DMS 273 treated with DMSO at 0.1 percent for 48 hours (cell line): ENCODE data around the gene RND2.

Experiments
- DNase-seq: peaks from one replicate; lab custom pipeline; 2025; lab: John Stamatoyannopoulos, UW

RND2 gene

DNA sequence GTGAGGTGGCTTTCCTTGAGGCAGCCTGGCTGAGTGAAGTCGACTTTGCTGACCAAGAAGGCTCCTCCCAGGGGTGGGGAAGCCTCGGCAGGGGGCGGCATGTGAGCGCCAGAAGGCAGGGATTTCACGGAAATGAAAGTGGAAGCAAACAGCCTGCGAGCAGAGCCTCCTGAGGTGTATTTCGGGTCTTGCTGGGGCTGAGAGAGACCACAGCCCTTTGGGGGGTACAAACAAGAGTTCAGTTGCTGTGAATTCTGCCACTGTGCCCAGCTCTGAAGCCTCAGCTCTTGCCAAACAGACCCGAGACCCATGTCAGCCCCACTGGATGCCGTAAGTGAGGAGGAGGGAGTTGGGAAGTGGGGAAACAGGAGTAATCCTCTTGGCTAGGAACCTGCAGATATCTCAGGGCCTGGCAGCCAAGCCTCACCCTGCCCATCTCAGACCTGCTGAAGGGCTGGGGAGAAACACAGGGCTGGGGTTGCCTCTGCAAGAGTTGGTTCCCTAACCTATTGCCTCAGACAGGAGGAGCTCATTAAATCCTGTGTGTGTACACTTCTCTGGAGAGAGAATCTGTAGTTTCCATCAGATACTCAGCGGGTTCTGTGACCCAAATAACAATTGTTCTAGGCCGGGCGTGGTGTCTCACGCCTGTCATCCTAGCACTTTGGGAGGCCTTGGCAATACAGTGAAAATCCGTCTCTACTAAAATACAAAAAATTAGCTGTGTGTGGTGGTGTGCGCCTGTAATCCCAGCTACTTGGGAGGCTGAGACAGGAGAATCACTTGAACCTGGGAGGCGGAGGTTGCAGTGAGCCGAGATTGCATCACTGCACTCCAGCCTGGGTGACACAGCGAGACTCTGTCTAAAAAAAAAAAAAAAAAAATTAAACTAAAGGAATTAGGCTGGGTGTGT is 18.1 kb upstream of the RND2 start, which contains the start of gene IFI35:
TSS of gene IFI35 (plus strand) at position 146 of the 913 bp plus-strand sequence. CDS start at position 310, 164 bp downstream.
- peak; percentile 71 for DNase-seq

DNA sequence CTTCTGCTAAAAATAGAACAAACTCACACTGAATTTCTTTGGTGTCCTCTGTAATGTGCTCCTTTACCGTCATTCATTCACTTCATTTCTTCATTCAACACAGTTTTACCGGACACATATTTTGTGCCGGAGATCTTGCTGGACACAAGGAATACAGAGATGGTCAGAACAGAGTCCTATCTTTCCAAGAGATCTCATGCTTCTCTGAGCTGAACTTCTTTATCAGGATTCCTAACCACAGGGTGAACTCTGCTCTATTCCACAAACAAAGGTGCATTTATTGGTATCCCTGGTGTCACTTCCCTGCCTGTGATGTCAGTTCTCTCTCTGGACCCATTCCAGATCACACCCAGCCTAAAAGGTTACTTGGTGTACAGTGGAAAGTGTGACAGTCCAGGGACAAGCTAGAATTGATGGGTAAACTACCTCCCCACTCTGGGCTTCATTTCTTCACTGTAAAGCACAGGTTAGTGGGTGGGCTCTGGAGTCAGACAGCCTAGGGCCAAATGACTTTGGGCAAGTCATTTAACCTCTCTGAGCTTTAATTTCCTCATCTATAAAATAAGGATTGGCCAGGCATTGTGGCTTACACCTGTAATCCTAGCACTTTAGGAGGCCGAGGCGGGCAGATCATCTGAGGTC is 14.2 kb upstream of the RND2 start:
- DNase-seq: no peak

DNA sequence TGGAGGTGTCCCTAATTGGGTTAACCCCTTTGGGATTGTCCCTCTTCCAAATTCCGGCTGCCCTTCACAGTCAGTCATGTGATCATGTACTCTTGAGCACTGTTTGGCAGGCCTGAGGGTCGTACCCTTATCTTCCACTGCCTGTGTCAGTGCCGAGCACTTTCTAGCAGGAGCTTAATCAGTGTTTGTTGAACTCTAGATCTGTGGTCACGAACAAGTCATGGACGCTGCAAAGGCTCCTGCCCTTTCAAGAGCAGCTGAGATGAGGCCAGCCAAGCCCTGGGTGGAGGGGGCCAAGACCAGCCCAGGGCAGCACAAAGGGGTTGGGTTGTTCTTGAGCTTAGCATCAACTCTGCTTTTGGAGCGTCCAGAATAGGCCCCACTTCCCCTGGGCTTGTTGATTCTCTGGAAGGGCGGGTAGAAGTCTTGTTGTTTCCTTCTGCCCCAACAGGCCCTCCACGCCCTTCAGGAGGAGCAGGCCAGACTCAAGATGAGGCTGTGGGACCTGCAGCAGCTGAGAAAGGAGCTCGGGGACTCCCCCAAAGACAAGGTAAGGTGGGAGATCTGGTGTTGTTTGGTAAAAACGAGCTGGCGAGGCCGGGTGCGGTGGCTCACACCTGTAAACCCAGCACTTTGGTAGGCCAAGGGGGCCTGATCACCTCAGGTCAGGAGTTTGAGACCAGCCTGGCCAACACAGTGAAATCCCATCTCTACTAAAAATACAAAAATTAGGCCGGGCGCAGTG is 13.1 kb upstream of the RND2 start:
- DNase-seq: no peak

DNA sequence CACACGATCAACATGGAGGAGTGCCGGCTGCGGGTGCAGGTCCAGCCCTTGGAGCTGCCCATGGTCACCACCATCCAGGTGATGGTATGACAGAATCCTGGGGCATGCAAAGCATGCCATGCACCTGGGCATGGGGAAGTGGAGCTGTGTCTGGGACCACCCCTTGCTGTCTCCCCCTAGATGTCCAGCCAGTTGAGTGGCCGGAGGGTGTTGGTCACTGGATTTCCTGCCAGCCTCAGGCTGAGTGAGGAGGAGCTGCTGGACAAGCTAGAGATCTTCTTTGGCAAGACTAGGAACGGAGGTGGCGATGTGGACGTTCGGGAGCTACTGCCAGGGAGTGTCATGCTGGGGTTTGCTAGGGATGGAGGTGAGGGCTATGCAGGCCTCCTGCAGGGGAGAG is 11.7 kb upstream of the RND2 start:
- DNase-seq: no peak

DNA sequence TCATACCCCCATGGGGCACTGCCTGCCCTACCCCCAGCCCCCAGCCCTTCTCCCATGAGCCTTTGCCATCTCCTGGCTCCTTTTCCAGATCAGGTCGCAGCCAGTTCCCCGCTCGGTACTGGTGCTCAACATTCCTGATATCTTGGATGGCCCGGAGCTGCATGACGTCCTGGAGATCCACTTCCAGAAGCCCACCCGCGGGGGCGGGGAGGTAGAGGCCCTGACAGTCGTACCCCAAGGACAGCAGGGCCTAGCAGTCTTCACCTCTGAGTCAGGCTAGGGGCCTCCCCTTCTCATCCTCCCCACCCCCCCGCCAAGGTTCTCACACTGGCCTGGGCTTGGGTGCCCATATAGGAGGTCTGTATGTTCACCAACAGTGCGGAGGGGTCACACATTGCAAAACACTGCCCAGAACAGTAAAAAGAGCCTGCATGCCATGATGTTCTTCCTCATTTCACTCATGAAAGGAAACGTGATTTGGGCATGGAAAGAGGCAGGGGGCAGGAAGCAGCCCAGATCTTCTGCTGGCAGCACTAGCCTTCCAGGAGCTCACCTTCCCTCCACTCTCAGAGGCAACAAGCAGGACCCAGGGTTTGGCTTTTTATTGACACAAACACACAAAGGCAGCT is 10.9 kb upstream of the RND2 start:
- no peak for DNase-seq

DNA sequence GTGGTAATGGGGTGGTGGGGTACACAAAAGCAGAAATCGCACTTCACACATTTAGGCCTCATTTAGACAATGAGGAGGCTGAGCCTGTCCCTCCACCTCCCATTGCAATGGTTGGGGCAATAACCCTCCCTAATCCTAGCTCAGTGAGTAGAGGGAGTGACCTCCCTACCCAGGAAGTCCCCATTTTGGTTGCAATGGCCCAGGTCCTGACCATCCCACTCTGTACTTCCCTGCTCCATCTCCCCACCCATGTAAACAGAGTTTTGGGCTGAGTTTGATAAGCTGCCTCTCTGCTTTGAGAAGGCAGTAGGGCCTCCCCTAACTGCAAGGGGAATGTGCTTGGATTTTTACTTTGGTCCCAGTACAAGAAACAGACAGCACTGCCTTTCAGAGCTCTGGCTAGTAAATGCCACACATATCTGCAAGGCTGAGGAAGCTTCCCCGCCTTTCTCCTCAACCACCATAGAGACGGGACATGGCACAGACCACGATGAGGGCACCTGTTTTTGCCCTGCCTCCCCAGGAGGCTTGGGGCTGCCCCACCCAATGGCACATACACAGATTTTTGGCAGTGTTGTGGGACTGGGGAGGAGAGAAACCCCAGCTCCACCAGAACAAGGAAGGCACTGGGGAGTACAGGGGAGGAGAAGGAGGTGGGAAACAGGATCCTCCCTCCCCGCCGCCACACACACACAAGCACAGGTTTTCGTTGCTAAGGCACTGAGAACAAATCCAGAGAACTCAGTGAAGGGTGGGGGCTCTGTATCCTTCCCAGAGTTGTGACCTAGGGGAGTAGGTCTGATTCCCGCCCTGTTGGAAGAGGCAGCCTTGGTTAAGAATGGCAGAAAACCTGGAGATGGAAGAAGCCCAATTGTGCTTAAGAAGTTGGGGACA is 10.1 kb upstream of the RND2 start:
- DNase-seq: no peak

DNA sequence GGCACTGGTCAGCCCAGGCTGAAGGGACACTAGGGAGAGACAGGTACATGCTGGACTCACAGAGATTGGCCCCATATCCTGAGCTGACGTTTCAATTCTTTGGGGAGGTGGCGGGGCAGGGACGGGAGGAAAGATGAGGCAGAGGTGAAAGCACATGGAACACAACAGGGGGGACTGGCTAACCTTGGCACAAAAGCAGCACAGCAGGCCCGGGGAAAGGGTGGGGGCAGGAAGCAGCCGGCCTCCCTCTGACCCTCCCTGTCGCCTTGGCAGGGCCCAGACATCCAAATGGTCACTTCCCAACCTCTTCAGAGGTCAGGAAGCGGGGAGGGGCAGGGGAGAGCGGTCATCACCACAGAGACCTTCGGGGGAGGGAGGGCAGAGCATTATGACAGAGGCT is 9.5 kb upstream of the RND2 start:
- DNase-seq: no peak

DNA sequence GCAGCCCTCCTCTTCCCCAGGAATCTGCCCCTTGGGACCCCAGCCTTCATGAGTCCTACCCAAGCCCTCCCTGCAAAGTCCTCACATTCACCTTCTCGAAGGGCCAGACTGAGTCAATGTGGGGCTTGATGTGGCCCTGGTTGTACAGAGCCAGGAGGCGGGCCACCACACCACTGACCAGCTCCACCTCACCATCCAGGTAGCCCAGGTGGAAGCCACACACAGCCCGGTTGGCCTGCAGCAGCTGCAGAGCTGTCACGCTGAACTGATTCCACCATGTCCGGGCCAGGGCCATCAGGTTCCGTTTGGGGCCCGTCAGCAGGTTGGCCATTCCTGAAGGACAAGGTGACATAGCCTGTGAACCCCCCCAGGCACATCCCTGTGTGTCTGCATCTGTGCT is 8.8 kb upstream of the RND2 start:
- DNase-seq: no peak

DNA sequence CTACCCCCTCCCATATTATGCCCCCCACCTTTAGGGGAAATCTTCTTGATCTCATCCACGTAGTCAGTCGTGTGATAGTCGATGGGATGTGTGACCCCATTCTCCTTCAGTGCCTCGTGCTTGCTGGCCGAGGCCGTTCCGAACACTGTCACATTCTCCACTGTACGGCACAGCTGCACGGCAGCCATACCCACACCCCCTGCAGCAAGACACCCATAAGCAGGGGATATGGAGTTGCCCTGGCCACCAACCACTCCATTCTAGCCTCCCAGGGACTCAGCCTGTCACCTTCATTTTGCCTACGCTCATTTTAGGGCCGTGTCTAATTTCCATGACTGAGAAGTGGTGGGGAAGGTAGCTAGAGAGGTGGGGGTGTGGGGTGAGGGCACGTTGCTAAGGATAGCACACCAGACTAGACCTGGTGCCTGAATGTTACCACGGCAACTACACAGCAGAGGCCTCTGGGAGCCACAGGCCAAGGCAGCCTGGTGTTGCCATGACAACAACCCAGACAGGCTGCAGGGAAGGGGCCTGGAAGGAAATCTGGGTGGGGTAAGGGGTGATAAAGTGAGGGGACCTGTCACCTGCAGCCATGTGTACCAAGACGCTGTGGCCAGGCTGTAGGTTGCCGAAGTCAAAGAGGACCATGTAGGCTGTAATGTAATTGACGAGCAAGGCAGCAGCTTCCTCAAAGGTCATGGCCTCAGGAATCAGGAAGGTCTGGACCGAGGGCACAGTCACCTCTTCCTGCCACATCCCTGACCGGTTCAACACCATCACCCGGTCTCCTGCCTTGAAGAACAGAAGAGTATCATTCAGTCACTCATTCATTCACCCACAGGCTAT is 6.8 kb upstream of the RND2 start:
- DNase-seq: no peak

DNA sequence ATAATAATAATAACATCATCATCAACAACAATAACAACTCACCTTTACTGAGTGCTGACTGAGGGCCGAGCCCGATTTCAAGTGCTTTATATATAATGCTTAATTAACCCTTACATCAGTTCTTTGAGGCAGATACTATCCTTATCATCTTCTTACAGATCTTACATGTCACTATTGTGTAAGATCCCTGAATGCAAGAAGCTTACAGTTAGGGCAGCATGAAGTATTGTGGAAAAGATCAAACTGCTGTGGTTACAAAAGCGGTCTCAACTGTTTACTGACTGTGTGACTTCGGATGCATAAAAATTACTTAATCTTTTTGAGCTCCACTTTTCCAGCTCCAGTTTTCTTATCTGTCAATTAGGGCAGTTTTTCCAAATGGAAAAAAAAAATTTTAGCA is 6.1 kb upstream of the RND2 start:
- DNase-seq: no peak

DNA sequence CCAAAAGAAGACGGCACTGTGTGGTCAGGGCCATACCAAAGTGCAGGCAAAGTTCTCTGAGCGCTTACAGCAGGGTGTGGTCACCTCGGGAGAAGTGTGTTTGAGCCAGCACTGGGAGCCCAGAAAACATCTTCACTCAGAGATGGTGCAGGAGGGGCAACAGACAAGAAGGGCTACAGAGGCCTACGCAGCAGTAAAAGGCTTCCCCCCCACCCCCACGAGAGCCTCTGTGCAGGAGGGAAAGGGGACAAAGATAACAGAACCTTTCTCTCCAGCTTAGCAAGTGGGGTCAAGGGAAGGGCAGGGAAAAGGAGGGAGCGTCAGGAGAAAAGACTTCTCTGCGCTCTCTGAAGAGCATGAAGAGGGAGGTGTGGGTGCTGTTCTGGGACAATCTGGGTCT is 5.6 kb upstream of the RND2 start:
- no peak for DNase-seq

DNA sequence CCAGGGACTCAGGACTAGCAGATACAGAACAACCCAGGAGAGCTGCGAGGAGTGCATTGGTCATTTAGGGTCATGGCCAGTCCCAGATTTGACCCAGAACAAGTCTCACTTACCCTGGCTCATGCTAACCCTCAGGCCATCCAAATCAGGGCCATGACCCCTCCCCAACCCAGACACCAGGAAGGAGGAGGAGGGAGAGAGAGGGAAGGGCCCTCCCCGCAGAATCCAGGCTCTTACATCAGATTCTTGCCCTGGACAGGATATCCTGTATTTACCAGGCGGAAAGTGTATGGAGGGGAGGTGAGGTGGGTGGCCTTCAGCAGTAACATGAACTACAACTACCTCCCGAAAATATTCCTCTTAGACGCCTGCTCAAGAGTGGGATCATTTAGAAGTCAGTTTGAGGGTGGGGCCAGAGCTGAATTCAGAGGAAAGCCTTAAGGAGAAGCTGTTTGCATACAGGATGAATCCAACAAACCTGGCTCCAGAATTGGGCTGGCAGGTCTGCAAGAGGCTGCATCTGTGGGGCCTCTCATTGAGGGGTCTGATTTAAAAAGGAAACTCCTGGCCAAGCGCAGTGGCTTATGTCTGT is 4.9 kb upstream of the RND2 start:
- DNase-seq: no peak

DNA sequence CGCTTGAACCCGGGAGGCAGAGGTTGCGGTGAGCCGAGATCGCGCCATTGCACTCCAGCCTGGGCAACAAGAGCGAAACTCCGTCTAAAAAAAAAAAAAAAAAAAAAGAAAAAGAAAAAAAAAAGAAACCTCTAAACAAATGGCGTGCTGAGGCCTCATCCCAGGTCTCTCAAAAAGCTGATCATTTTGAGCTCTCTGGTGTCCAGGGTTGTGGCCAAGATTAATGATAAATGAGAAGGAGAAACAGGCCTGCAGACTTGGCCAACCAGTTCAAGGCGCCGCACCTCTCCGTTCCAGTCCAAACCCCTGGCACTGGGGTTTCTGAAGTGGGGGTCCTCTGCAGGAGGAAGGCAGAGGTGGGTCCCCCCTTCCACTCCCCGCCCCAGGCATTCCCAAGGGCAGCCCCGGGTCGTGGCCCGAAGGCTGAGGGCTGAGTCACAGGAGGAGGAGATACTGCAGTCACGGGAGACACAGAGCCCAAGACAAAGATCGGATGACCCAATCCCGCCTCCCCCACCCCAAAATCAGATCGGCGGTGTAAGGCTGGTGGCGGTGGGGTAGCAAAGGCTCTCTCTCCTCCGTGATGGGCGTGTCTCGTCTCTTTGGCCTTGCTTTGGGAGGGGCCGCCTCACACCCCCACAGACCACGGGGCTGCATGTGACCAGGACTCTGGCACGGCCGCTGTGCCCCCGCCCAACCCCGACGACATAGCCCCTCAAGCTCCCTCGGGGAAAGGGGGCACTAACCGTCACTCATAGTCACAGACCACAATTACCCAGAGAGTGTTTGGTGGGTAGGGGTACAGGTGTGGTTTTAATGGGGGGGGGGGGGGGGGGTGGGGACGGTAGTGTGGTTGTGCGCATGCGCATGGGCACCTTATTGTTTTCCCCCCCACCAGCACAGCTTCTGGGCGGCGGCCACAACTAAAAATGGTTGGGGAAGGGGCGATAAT is 4.0 kb upstream of the RND2 start:
- DNase-seq: no peak

DNA sequence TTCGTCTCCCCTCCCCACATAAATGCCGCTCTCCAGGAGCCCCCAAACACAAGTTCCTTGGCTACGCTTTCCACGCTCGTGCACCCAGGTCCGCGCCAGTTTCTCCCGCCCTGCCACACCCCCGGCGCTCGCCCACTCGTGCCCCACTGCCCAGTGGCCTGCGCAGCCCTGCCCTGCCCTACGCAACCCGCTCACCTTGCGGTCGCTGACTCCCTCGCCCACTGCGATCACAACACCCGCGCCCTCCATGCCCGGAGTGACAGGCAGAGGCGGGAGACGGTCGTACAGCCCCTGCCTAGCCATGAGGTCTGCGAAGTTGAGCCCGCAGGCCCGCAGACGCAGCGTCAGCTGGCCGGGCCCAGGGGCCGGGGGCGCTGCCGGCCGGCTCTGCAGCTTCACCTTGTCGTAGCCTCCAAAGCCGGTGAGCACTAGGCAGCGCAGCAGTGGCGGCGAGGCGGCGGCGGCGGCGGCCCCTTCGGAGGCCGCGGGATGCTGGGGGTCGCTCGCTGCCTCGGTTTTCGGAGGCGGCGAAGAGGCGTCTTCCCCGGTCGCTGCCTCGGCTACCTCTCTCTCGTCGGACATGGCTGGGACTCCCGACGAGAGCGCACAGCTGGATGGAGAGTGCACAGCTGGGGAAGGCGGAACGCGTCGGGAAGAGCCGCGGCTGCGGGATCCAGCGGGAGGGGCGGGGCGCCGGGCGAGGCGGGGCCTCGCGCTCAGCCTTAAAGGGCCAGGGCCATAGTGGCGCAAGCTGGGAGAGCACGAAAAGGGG is 3.1 kb upstream of the RND2 start, which contains the start of gene VAT1:
TSS of gene VAT1 (minus strand) at position 645 of the 772 bp plus-strand sequence. CDS start at position 582, 63 bp downstream.
- DNase-seq: peak; percentile 58

DNA sequence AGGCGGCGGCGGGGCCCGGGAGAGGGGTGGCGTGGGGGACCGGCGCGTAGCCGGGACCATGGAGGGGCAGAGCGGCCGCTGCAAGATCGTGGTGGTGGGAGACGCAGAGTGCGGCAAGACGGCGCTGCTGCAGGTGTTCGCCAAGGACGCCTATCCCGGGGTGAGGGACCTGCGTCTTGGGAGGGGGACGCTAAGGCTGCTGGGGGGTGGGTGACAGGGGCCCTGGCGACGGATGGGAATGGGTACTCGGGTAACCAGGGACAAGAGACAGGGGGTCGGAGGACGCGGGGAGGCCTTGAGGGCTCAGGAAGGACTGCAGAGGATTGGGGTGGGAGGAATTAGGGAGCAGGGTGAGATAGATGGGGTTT is 243 bp downstream of the RND2 start:
- DNase-seq: no peak

DNA sequence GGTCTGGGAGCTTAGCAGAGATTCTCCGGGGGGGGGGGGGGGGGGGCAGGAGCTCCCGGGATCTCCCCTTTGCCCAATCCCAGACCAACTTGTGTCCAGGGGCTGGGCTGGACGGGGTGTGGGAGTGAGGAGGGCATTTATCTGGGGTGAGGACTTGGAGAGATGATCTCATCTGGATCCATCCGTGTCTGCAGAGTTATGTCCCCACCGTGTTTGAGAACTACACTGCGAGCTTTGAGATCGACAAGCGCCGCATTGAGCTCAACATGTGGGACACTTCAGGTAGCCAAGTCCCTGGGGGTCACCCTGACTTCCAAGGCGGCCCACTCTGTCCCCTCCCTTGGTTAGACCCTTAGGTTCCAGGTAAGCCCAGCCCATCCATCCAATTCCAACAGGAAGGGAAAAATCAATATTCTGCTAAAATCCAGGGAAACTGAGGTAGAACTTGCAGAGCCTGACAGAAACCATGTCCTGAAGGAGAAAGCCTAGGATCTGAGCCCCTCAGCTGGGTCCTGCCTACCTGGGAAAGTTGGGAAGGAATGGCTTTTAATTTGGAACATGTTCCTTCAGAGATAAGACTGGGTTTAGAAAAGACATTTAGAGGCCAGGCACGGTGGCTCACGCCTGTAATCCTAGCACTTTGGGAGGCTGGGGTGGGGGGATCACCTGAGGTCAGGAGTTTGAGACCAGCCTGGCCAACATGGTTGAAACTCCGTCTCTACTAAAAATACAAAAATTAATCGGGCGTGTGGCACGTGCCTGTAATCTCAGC is 921 bp downstream of the RND2 start:
- no peak for DNase-seq

DNA sequence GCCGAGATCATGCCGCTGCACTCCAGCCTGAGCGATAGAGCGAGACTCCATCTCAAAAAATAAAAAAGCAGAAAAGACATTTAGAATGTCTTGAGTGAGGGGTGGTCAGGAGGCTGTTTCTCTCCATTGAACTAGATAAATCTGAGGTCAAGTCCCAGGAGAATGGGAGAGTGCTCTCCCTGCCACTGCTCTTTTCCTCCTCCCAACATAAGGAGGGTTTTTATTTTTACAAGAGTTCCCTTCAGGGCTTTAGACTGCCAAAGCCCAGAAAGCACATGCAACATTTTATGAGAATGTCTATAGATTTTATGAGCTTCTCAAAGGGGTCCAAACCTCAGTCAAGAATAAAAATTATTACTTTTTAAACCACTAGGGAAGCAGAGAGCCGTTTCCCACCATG is 1.6 kb downstream of the RND2 start:
- DNase-seq: no peak
